ENCODE measurements around the gene FOXL3.

FOXL3 gene

DNA sequence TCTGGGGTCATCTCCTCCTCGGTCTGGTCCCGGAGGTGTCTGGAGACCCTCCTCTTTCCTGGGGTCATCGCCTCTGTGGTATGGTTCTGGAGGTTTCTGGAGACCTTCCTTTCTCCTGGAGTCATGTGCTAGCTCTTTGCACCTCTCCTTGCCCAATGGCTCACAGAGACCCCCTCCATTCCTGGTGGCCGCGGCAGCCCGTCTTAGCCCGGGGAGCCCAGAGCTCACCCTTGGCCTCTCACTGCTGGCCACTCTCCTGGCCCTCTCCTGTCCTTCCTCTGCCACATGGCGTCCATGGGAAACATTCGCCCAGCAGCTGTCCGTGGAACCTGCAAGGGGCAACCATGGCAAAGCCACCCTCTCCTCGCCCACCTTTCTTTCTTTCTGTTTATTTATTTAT lies 20.2 kb upstream of the FOXL3 start:
- FAIRE-seq, result no peak

DNA sequence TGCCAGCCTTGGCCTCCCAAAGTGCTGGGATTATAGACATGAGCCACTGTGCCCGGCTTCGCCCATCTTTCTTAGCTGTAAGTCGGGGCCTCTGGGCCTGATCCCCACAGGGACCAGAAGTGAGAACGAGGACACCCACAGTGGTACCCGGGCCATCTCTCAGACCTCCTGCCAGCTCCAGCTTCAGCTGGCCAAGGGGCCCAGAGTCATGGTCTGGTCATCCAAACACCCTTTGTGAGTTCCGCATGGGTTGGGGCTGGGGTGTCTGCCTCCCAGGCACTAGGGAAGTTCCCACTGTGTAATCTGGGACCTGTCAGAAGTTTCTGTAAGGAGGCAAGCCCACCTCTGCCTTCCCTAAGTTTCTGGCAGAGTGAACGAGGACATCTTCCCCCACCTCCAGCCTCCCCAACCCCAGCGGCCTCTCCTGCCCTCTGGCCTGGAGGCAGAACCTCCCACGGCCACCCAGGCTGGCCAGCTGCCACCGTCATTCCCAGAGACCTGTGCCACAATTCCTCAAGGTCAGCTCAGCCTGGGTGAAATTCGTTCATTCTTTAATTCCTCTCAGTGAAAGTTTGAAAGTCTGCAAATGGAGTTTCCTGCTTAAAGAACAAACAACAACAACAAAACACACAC lies 19.5 kb upstream of the FOXL3 start:
- FAIRE-seq, result no peak

DNA sequence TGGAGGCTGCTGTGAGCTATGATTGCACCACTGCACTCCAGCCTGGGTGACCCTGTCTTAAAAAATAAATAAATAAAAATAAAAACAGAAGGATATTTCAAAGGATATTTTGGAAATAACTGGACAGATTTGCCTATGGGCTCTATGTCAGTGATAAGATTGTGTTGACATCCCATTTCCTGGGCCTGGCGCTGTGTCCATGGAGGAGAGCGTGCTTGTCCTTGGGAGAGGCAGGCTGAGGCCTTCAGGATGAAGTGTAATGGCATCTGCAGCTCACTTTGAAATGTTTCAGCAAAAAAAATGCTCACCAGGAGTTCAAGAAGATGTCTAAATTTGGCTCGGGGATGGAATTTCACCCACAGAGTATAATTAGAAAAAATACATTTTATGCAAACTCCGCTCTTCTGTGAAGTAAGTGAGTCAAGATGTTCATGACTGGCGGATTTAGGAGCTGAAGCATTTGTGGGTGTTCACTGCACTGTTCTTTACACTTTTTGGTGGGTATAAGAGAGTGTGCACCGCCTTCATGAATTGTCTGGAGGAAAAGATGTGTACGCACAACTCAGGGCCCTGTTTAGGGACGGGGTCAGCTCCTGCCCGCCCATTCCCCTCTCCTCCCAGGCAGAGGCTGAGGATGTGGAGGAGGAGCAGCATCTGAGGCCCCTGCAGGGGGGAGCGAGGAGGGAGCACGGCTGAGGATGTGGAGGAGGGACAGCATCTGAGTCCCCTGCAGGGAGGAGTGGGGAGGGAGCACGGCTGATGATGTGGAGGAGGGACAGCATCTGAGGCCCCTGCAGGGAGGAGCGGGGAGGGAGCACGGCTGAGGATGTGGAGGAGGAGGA lies 18.5 kb upstream of the FOXL3 start:
- FAIRE-seq, result no peak

DNA sequence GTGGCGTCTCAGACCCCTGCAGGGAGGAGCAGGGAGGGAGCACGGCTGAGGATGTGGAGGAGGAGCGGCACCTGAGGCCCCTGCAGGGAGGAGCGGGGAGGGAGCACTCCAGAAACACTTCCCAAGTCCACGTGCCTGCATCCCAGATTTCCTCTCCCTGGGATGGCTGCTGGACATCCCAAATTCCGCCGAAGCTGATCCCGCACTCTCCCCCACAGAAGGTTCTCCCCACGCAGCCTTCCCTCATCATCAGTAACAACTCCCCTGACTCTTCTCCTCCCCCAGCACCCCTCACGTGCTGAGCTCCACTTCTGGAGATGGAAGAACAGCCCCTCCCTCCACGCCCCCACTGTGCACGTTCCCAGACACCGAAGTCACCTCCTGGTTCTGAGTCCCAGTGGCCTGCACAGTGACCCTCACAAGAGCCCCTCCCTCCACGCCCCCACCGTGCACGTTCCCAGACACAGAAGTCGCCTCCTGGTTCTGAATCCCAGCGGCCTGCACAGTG lies 17.8 kb upstream of the FOXL3 start:
- no peak for FAIRE-seq

DNA sequence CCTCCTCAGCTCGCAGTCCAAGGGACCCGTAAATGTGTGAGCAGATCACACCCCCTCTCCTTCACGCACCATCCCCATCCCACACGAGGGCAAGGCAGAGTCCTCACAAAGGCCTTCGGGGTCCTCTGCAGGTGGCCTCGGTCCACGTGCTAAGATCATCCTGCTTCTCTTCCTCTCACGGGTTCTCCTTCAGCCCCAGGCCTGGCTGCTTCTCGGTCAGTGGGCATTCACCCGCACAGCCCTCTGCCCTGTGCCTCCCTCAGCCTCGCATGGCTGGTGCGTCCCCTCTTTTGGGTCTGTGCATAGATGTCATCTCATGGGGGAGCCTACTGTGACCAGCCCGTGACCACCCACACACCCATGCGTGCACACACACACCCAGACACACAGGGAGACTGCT lies 17.3 kb upstream of the FOXL3 start:
- no peak for FAIRE-seq

DNA sequence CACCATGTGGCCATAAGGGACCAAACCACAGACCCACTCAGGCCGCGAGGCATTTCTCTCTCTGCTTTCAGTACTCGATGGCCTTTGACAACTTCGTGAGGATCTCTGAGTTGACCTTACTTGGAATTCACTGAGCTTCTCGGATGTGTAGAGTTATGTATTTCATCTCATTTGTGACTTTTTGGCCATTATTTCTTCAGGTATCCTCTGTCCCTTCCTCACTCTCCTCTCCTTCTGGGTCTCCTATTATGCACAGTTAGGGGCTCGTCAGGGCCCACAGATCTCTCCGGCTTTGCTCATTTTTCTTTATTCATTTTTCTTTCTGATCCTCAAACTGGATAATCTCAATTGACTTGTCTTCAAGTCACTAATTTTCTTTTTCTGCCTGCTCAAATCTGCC lies 16.6 kb upstream of the FOXL3 start:
- no peak for FAIRE-seq

DNA sequence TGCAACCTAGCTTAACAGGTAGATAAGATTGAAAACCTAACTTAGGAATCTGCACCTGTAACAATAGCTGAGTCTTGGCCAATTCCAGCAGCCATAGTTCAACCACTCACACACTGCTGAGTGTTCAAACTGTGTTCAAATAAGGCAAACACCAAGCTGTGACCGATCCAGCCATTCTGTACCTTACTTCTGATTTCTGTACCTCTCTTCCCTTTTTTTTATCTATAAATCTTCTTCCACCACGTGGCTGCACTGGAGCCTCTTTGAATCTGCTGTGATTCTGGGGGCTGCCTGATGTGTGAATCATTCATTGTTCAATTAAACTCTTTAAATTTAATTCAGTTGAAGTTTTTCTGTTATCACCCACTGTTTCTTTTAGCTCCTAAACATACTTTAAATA lies 15.7 kb upstream of the FOXL3 start:
- no peak for FAIRE-seq

DNA sequence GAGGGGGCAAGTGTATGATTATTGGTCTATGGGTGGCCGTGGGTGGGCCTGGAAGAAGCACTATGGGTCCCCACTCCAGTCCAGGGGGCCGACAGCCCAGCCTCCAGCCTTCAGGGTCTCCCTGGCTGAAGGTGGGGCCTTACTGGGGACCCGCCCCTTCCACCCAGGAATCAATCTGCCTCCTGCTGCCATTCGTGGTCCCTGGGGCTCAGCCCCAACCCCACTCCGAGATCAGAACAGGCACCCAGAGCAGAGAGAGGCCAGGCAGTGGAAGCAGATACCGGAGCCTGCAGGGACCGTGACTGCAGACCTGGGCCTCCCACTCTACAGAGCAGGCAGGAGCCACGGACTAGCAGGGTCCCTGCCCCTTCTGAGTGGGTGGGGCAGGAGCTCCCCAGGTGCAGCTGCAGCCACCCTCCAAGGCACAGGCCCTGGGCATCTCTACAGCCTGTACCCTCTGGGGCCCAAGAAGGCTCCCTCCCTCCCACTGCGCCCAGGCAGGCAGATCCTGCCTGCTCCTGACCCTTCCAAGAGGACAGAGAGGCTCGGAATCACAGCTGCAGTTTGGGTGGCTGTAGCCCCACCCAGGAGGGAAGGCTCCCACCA lies 13.6 kb upstream of the FOXL3 start:
- no peak for FAIRE-seq

DNA sequence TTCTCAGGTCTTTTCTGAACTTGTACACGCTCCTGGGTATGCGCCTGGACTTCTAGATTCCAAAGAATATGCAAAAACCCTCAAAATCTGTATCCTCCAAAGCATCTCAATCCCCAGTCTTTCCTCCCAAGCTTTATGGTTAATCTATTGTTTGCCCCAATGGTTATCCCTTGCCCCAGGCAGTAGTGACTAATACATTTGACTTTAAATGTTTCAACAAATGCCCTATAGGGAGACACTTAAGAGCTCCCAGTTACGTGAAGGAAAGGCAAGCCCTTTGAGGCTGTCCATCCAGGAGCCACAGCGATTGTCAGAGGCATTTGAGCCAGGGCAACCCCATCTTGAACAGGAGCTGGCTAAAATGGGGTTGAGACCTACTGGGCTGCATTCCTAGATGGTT lies 12.7 kb upstream of the FOXL3 start:
- no peak for FAIRE-seq

DNA sequence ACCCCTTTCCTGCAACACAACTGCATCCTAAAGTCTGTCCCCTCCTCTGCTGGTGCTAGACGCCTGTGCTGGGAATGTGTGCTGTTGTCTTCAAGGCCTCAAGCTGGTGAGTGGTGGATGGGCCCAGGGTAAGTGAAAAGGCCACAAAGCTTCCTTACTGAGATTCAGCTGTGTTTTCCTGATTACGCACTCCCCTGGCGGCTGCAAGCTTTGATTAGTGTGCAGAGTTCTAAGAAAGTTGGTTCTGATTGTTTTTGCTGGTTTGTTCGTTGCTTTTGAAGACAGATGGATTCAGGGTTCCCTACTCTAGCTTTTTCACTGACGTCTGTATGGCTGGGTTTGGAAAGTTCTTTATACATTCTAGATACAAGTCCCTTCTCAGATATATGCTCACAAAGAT lies 11.9 kb upstream of the FOXL3 start:
- FAIRE-seq, result no peak

DNA sequence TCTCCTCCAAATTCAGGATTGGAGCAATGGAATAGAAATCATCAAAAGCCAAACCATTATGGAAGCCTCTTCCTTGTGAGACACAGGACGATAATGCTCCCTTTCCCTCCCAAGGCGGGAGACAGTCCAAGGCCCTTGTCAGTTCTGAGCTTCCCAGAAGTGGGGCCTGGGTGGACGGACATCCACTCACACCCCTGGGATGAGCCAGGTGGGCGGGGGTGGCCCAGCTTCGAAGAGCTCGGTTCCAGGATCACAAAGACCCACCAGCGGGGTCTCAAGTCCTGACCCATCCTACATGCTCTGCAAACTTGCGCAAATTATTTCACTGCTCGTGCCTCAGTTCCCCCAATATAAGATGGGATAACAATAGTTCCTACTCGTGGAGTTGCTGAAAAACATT lies 10.1 kb upstream of the FOXL3 start:
- FAIRE-seq, result no peak

DNA sequence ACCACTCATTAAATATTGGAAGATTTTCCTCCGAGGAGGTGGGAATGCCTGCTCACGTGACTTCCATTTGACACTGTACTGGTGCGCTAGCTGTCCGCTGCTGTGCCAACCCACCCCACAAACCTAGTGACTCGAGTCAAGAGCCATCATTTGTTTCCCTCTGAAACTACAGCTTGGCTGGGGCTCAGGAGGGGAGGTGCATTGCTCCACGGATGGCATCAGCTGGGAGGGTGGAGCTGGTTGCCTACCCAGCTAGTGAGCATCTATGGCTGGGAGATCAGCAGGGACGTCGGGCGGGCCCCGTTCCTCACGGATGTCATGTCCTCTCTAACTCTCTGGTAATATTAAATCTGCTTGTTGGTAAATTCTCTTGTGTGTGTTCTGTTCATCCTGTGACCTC lies 9.5 kb upstream of the FOXL3 start:
- no peak for FAIRE-seq

DNA sequence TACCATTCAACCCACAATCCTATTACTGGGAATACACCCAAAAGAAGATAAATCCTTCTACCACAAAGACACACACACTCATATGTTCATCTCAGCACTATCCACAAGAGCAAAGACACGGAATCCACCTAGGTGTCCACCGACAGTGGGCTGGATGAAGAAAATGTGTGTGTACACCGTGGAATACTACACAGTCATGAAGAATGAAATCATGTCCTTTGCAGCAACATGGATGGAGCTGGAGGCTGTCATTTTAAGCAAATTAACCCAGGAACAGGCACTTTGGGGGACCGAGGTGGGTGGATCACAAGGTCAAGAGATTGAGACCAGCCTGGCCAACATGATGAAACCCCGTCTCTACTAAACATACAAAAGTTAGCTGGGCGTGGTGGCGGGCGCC lies 8.3 kb upstream of the FOXL3 start:
- no peak for FAIRE-seq

DNA sequence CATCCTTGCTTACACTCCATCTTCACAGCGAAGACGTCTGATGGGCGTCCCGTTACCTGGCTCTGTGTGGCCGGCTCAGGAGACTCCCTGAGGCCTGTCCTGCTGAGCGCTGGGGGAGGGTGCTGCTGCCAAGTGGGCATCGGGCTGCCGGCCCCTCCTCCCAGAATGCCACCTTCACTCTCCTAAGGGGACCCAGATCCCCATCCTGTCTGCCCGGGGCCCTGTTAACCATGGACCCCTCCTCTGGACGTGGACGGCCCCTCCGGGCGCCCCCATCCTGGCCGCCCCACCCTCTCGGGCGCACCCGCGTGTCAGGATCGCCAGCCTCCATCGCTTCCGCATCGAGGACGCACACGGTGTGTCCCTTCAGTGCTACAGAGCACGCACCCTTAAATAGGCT lies 7.3 kb upstream of the FOXL3 start:
- FAIRE-seq, result no peak

DNA sequence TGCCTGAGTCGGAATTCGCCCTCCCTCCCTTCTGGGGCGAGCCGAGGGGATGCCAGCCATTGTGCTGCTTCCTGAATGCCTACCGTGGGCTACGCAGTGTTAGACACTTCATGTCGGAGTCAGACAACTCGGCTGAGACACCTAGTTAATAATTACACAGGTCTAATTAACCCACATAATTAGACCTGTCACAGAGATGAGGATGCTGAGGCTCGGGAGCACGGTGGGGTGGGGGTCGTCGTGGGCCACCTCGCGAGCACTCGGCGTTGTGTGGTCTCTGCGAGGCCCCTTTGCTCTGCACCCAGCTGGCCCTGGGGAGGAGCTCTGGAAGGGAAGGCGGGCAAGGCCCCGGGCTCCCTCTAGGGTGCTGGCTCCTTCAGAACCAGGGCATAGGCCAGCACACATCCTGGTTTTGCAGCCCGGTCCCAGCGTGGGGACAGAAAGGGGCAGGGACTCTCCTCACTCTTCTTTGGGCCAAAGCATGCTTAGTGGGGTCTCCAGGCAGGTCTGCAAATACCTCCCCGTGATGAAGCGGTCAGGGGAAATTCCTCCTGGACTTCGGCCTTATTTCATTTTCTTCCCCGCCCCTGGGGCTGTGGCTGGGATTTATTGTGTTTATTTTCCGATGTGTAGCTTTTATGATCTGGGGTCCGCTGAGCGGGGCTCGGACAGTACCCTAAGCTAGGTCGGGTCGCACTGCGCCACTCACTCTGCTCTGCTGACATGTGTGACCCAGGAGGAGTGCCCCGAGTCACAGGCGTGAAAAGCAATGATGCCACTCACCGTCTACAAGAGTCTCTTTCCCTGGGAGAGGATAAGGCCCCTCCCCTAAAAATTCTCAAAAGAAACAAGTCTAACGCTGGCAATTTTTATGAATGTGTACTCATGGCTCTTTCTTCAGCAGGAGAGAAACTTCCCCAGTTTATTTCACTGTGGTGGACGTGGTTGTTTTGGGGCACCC lies 4.9 kb upstream of the FOXL3 start:
- no peak for FAIRE-seq

DNA sequence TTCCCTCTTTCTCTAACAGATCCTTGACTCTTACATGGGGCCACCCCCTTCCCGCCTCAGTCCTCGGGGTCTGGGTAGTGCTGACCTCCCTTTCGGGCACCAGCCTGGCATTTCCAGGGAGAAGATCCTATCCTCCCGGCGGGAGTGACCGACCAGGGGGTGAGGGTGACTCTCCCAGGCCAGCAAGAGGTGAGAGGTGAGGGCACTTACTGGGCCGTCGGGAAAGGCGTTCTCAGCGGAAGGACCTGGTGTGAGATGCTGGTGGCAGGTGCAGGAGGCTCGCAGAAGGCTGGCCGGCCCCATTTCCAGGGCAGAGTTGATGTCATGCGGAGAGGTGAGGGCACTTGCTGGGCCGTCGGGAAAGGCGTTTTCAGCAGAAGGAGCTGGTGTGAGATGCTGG lies 4.2 kb upstream of the FOXL3 start:
- no peak for FAIRE-seq

DNA sequence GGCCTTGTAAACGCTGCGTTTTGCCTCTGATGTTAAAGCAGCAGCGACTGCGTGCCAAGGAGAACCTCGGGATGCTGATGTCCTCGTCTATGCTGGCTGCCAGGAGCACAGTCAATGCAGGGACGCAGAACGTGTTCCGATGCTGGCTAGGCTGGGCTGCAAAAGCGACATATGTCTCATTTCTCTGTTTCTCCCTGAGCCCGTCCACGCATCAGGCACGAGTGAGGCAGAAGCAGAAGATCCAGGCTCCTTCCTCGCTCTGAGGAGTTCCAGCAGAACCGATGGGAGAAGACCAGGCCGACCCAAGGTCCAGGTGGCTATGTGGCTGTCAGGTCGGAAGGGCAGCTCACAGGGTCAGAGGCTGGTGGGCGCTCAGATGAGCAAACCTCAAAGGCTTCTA lies 3.7 kb upstream of the FOXL3 start:
- no peak for FAIRE-seq

DNA sequence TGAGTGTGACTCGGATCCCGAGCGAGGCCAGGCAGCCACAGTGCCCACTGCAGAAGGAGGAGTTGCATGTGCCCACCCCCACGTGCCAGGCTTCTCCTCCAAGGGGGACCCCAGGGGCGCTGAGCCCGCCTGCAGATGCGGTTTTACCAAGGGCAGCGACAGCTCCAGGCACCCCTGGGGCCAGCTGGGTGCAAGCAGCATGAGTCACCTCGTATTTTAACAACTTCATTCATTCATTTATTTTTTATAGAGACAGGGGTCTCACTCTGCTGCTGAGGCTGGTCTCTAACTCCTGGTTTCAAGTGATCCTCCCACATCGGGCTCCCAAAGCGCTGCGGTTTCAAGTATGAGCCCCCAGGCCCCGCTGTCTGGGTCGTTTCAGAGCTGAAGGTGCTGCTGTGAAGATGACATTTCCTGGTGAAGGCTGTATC lies 1.3 kb upstream of the FOXL3 start:
- no peak for FAIRE-seq

DNA sequence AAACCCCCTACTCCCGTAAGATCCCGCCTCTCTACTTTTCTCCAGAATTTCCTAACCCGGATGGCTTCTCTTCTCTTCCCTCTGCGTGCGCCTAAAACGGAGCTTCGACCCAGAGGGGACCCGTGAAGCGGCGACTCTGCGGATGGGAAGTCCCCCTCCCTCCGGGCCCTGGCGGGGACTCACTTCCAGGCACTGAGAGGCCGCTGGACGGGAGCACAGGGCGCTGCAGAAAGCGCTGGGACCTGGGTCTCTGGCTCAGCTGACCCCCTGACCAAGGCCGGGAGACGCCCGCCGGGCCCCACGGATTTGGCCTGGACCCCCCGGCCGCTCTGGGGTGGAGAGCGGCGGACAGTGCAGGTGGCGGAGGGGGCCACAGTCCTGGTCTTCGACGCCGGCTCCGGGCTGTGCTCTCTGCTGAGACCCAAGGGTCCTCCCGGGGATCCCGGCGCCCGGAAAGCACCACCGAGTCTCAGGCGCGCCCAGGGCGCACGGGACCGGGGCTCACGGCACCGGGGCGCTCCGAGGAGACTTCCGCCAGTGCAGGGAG lies 688 bp upstream of the FOXL3 start:
- FAIRE-seq, result no peak

DNA sequence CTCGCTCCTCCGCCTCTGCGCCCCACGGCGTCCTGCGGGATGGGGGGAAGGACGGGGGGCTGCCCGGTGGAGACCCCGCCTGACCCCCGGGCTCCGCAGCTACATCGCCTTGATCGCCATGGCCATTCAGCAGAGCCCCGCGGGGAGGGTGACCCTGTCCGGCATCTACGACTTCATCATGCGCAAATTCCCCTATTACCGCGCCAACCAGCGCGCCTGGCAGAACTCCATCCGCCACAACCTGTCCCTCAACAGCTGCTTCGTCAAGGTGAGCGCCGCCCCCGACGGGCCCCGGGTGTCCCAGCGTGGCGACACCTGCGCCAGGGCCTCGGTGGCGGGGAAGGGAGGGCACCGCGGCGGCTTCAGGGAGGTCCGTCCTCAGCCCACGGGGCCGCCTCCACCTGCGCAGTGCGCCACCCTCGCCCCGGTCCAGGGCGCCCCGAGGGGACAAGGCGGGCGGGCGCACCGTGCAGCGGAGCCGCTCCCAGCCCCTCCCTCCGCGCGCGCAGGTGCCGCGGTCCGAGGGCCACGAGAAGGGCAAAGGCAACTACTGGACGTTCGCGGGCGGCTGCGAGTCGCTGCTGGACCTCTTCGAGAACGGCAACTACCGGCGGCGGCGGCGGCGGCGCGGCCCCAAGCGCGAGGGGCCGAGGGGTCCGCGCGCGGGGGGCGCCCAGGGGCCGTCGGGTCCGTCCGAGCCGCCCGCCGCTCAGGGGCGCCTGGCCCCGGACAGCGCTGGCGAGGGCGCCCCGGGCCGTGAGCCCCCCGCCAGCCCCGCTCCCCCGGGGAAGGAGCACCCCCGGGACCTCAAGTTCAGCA lies 793 bp downstream of the FOXL3 start:
- no peak for FAIRE-seq

DNA sequence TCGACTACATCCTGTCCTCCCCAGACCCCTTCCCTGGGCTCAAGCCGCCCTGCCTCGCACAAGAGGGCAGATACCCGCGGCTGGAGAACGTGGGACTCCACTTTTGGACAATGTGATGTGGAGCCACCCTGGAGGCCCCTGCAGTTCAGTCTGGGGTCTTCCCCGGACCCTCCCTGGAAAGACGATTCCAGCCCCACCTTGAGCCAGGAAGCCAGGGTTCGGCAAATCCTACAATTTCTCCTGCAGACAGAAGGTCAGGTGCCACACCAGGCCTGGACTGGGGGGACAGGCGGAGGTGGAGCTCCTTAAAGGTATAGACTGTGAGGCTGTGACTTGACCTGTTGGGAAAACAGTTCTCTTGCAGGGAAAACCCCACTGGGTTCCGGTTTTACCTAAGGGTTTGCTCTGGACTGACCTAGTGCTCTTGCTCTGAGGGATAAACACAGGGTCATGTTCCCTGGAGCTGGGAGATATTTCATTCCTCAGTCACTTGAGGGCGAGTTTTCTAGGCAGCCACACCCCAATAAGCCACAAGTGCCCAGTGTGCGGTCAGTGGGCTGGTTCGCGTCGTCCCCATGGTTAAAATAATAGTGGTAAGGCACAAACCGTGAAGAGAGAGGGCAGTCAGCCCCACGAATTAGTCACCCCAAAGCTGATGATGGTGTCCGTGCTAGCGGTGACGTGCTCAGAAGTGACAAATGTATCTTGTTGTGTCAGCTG lies 1.6 kb downstream of the FOXL3 start:
- FAIRE-seq, result no peak
